ENCODE data around the gene PLD4.
"Not testable (repeated sequence)": the region's sequence is repeated elsewhere in the genome, so short reads cannot be mapped to it uniquely, and the experiment has no call there.

PLD4 gene

DNA sequence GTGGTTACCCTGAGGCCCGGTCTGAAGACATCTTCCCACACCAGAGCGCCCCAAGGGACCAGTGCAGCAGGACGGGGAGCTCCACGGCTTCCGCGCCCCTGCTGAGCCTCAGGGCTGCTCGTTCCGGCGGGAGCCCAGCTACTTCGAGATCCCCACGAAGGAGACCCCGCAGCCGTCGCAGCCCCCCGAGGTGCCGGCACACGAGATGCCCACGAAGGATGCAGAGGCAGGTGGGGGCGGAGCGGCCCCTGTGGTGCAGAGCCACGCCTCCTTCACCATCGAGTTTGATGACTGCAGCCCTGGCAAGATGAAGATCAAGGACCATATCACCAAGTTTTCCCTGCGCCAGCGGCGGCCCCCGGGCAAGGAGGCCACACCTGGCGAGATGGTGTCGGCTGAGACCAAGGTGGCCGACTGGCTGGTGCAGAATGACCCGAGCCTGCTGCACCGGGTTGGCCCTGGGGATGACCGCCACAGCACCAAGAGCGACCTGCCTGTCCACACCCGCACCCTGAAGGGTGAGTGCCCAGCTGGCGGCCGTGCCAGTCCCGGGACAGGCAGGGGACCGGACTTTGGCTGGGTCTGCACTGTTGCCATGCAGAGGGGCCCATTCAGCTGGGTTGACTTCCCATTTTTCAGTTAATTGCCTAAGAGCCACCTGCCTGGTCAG is 41.6 kb upstream of the PLD4 start:
- Histone ChIP-seq H3K4ac (ENCODE audit: low read depth in 1 of 2, low read length in 2 of 2) (no peak overlapping the region), H3K27me3 (ENCODE audit: control insufficient read depth in 1 of 2, insufficient read depth in 1 of 2, low read length in 2 of 2) (no peaks in the 10 kb centered on the region), H4K8ac (ENCODE audit: low read length) (no peak overlapping the region), H3K36me3 (ENCODE audit: control insufficient read depth in 1 of 2, insufficient read depth in 2 of 2, low read depth in 1 of 2, low read length in 2 of 2) (peaks cover 41 to 96% of the 10 kb centered on the region in 2 experiments), H3K18ac (ENCODE audit: low read depth in 1 of 2, low read length in 2 of 2) (no peak overlapping the region), H3K4me1 (ENCODE audit: control insufficient read depth, insufficient read depth, low read depth, low read length) (peaks cover 8% of the 10 kb centered on the region), H2AFZ (ENCODE audit: low read depth, low read length) (no peak overlapping the region), H2BK12ac (ENCODE audit: low read length in 2 of 2) (no peak overlapping the region), H3K9ac (ENCODE audit: low read length) (no peak overlapping the region), H2AK5ac (ENCODE audit: low read length, severe bottlenecking) (no peak overlapping the region), H3K4me3 (ENCODE audit: insufficient read depth in 1 of 2, low read depth in 1 of 2, low read length in 2 of 2) (no peak overlapping the region), H3K79me1 (replicated peaks; ENCODE audit: low read length, poor library complexity, severe bottlenecking) (peaks cover 27% of the 10 kb centered on the region), H3K14ac (ENCODE audit: low read length in 2 of 2) (no peak overlapping the region), H3K23ac (ENCODE audit: low read length in 2 of 2) (no peak overlapping the region), H3K9me3 (ENCODE audit: control insufficient read depth, low read length) (no peaks in the 10 kb centered on the region), H2BK120ac (ENCODE audit: low read depth, low read length) (no peak overlapping the region), H3K4me2 (ENCODE audit: low read length, poor library complexity, severe bottlenecking) (no peak overlapping the region), H2BK5ac (ENCODE audit: low read depth, low read length, poor library complexity, severe bottlenecking) (no peak overlapping the region), H3K27ac (ENCODE audit: low read length, poor library complexity, severe bottlenecking) (no peak overlapping the region), H4K91ac (ENCODE audit: low read length) (no peak overlapping the region), H2BK15ac (ENCODE audit: low read depth, poor library complexity, severe bottlenecking) (no peak overlapping the region)
- WGBS, result 93% methylated on average over 38 of the region's 38 CpGs
- no peak for DNase-seq

DNA sequence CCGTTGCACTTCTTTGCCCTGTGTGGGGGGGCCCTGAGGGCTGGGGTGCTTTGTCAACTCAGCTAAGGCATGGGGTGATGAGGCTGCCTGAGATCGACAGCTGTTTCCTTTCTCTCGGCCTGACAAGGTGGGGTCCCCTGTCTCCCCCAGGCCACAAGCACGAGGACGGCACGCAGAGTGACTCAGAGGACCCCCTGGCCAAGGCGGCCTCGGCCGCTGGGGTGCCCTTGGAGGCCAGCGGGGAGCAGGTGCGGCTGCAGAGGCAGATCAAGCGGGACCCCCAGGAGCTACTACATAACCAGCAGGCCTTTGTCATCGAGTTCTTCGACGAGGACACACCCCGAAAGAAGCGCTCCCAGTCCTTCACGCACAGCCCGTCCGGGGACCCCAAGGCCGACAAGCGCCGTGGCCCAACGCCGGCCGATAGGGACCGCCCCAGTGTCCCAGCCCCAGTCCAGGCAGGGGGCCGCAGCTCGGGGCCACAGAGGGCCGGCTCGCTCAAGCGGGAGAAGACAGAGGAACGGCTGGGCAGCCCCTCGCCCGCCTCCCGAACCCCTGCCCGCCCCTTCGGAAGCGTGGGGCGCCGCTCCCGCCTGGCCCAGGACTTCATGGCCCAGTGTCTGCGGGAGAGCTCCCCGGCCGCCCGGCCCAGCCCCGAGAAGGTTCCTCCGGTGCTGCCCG is 40.9 kb upstream of the PLD4 start:
- H3K4me2 ChIP-seq (ENCODE audit: low read length, poor library complexity, severe bottlenecking), result no peak overlapping the region
- no peak overlapping the region for H3K4ac ChIP-seq (ENCODE audit: low read depth in 1 of 2, low read length in 2 of 2)
- H2BK12ac ChIP-seq (ENCODE audit: low read length in 2 of 2), result no peak overlapping the region
- H3K36me3 ChIP-seq (ENCODE audit: control insufficient read depth in 1 of 2, insufficient read depth in 2 of 2, low read depth in 1 of 2, low read length in 2 of 2), result peaks cover 40 to 96% of the 10 kb centered on the region in 2 experiments
- no peaks in the 10 kb centered on the region for H3K27me3 ChIP-seq (ENCODE audit: control insufficient read depth in 1 of 2, insufficient read depth in 1 of 2, low read length in 2 of 2)
- no peak overlapping the region for H2AK5ac ChIP-seq (ENCODE audit: low read length, severe bottlenecking)
- H3K79me1 ChIP-seq (replicated peaks; ENCODE audit: low read length, poor library complexity, severe bottlenecking), result peaks cover 26% of the 10 kb centered on the region
- no peak overlapping the region for H2BK15ac ChIP-seq (ENCODE audit: low read depth, poor library complexity, severe bottlenecking)
- peaks cover 11% of the 10 kb centered on the region for H3K4me1 ChIP-seq (ENCODE audit: control insufficient read depth, insufficient read depth, low read depth, low read length)
- H2BK120ac ChIP-seq (ENCODE audit: low read depth, low read length), result no peak overlapping the region
- 93% methylated on average over 46 of the region's 49 CpGs for WGBS
- H3K18ac ChIP-seq (ENCODE audit: low read depth in 1 of 2, low read length in 2 of 2), result no peak overlapping the region
- H3K4me3 ChIP-seq (ENCODE audit: insufficient read depth in 1 of 2, low read depth in 1 of 2, low read length in 2 of 2), result no peak overlapping the region
- no peak overlapping the region for H3K23ac ChIP-seq (ENCODE audit: low read length in 2 of 2)
- no peak overlapping the region for H2BK5ac ChIP-seq (ENCODE audit: low read depth, low read length, poor library complexity, severe bottlenecking)
- no peak overlapping the region for H3K27ac ChIP-seq (ENCODE audit: low read length, poor library complexity, severe bottlenecking)
- H4K8ac ChIP-seq (ENCODE audit: low read length), result no peak overlapping the region
- H3K9me3 ChIP-seq (ENCODE audit: control insufficient read depth, low read length), result no peaks in the 10 kb centered on the region
- no peak for DNase-seq
- no peak overlapping the region for H4K91ac ChIP-seq (ENCODE audit: low read length)
- no peak overlapping the region for H3K14ac ChIP-seq (ENCODE audit: low read length in 2 of 2)
- no peak overlapping the region for H2AFZ ChIP-seq (ENCODE audit: low read depth, low read length)
- H3K9ac ChIP-seq (ENCODE audit: low read length), result no peak overlapping the region

DNA sequence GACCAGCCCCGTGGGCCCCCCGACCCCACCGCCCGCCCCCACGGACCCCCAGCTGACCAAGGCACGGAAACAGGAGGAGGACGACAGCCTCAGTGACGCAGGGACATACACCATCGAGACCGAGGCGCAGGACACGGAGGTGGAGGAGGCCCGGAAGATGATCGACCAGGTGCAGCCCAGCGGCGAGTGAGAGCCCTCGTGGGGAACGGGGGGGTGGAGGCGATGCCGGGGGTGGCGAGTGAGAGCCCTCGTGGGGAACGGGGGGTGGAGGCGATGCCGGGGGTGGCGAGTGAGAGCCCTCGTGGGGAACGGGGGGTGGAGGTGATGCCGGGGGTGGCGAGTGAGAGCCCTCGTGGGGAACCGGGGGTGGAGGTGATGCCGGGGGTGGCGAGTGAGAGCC is 40.3 kb upstream of the PLD4 start:
- H3K4ac ChIP-seq (ENCODE audit: low read depth in 1 of 2, low read length in 2 of 2); H2BK5ac ChIP-seq (ENCODE audit: low read depth, low read length, poor library complexity, severe bottlenecking); H3K4me3 ChIP-seq (ENCODE audit: insufficient read depth in 1 of 2, low read depth in 1 of 2, low read length in 2 of 2); DNase-seq; H3K27ac ChIP-seq (ENCODE audit: low read length, poor library complexity, severe bottlenecking); H3K23ac ChIP-seq (ENCODE audit: low read length in 2 of 2); H2BK12ac ChIP-seq (ENCODE audit: low read length in 2 of 2); H3K4me2 ChIP-seq (ENCODE audit: low read length, poor library complexity, severe bottlenecking); H3K9ac ChIP-seq (ENCODE audit: low read length); H3K18ac ChIP-seq (ENCODE audit: low read depth in 1 of 2, low read length in 2 of 2); H3K9me3 ChIP-seq (ENCODE audit: control insufficient read depth, low read length); H3K27me3 ChIP-seq (ENCODE audit: control insufficient read depth in 1 of 2, insufficient read depth in 1 of 2, low read length in 2 of 2); H2BK15ac ChIP-seq (ENCODE audit: low read depth, poor library complexity, severe bottlenecking); H4K91ac ChIP-seq (ENCODE audit: low read length); H2BK120ac ChIP-seq (ENCODE audit: low read depth, low read length); H3K14ac ChIP-seq (ENCODE audit: low read length in 2 of 2); H2AK5ac ChIP-seq (ENCODE audit: low read length, severe bottlenecking); H4K8ac ChIP-seq (ENCODE audit: low read length); H2AFZ ChIP-seq (ENCODE audit: low read depth, low read length): not testable (repeated sequence)
- peaks cover 40 to 97% of the 10 kb centered on the region in 2 experiments for H3K36me3 ChIP-seq (ENCODE audit: control insufficient read depth in 1 of 2, insufficient read depth in 2 of 2, low read depth in 1 of 2, low read length in 2 of 2)
- 79% methylated on average over 9 of the region's 34 CpGs for WGBS
- peaks cover 23% of the 10 kb centered on the region for H3K79me1 ChIP-seq (replicated peaks; ENCODE audit: low read length, poor library complexity, severe bottlenecking)
- peaks cover 11% of the 10 kb centered on the region for H3K4me1 ChIP-seq (ENCODE audit: control insufficient read depth, insufficient read depth, low read depth, low read length)

DNA sequence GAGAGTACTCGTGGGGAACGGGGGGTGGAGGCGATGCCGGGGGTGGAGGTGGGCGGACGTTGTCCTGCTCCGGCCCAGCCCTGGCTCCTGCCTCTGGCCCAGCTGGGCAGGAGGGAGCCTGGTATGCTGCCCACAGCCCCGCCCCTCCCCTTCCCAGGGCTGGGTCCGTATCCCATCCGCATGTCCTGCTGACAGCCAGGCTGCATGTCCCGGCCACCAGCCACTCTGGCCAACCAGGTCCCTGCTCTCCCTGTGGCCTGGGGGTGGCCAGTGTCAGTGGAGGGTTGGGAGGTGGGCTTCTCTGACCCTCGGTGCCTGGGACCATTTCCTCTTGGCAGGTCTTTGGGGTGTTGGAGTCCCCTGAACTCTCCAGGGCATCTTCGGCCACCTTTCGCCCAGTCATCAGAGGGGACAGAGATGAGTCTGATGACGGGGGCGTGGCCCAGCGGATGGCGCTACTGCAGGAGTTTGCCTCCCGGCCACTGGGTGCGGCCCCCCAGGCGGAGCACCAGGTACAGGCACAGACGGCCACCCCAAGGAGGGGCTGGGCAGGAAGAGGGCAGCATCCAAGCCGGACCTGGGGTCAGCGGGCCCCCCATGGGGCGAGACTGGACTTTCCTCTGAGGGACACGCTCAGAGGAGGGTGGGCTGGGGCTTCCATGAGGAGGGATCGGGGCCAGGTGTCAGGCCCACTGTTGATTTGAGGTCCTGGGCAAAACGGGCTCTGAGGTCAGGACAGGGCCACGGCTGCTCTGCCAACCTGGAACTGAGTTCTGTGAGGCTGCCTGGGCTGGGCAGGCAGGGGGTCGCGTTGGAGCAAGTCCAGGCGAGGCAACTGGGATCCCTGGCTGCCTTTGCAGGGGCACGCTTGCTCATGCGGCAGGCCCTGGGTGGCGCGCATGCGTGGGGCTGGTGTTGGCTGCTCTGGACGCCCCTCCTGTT is 39.4 kb upstream of the PLD4 start:
- peaks cover 15% of the 10 kb centered on the region for H3K79me1 ChIP-seq (replicated peaks; ENCODE audit: low read length, poor library complexity, severe bottlenecking)
- peaks cover 37 to 91% of the 10 kb centered on the region in 2 experiments for H3K36me3 ChIP-seq (ENCODE audit: control insufficient read depth in 1 of 2, insufficient read depth in 2 of 2, low read depth in 1 of 2, low read length in 2 of 2)
- H2BK12ac ChIP-seq (ENCODE audit: low read length in 2 of 2), result no peak overlapping the region
- H3K18ac ChIP-seq (ENCODE audit: low read depth in 1 of 2, low read length in 2 of 2), result no peak overlapping the region
- H3K4me1 ChIP-seq (ENCODE audit: control insufficient read depth, insufficient read depth, low read depth, low read length), result peaks cover 11% of the 10 kb centered on the region
- DNase-seq, result no peak
- WGBS, result 94% methylated on average over 37 of the region's 38 CpGs
- no peak overlapping the region for H2BK15ac ChIP-seq (ENCODE audit: low read depth, poor library complexity, severe bottlenecking)
- no peak overlapping the region for H3K23ac ChIP-seq (ENCODE audit: low read length in 2 of 2)
- H3K4me3 ChIP-seq (ENCODE audit: insufficient read depth in 1 of 2, low read depth in 1 of 2, low read length in 2 of 2), result no peak overlapping the region
- no peak overlapping the region for H3K14ac ChIP-seq (ENCODE audit: low read length in 2 of 2)
- no peaks in the 10 kb centered on the region for H3K27me3 ChIP-seq (ENCODE audit: control insufficient read depth in 1 of 2, insufficient read depth in 1 of 2, low read length in 2 of 2)
- H3K9ac ChIP-seq (ENCODE audit: low read length), result no peak overlapping the region
- no peak overlapping the region for H3K4ac ChIP-seq (ENCODE audit: low read depth in 1 of 2, low read length in 2 of 2)
- H3K27ac ChIP-seq (ENCODE audit: low read length, poor library complexity, severe bottlenecking), result no peak overlapping the region
- H2BK5ac ChIP-seq (ENCODE audit: low read depth, low read length, poor library complexity, severe bottlenecking), result no peak overlapping the region
- H3K9me3 ChIP-seq (ENCODE audit: control insufficient read depth, low read length), result no peaks in the 10 kb centered on the region
- H4K91ac ChIP-seq (ENCODE audit: low read length), result no peak overlapping the region
- no peak overlapping the region for H2AFZ ChIP-seq (ENCODE audit: low read depth, low read length)
- no peak overlapping the region for H2AK5ac ChIP-seq (ENCODE audit: low read length, severe bottlenecking)
- H3K4me2 ChIP-seq (ENCODE audit: low read length, poor library complexity, severe bottlenecking), result no peak overlapping the region
- H4K8ac ChIP-seq (ENCODE audit: low read length), result no peak overlapping the region
- no peak overlapping the region for H2BK120ac ChIP-seq (ENCODE audit: low read depth, low read length)
